ENCODE measurements around the gene DAAM1.

Gene DAAM1

GRCh38 chr14:59206892-59207291, 18.4 kb downstream of the DAAM1 start:
- TF ChIP-seq CTCF (conservative IDR thresholded peaks at IDR 0.05; ENCODE audit: low read length) (no peak), EZH2phosphoT487 (IDR thresholded peaks at IDR 0.05; ENCODE audit: borderline replicate concordance) (no peak)
- H3F3A ChIP-seq (ENCODE audit: low read depth): no peaks in the 10 kb centered on the region
- no peaks in the 10 kb centered on the region for H4K20me1 ChIP-seq (ENCODE audit: insufficient read depth, low read length, poor library complexity, severe bottlenecking)
- no peaks in the 10 kb centered on the region for H3K9me2 ChIP-seq (replicated peaks; ENCODE audit: low read depth, low read length)
- no peak overlapping the region for H3K4me3 ChIP-seq (ENCODE audit: low read length, poor library complexity, severe bottlenecking)
- no peaks in the 10 kb centered on the region for H3K36me3 ChIP-seq (ENCODE audit: insufficient read depth, low read length)
- H3K79me2 ChIP-seq (ENCODE audit: insufficient read depth, low read length): no peaks in the 10 kb centered on the region; the same call in 1 of the 2 replicates
- no peak overlapping the region for H3K4me2 ChIP-seq (ENCODE audit: low read depth, low read length, poor library complexity, severe bottlenecking)
- peaks cover 14% of the 10 kb centered on the region for H3K4me1 ChIP-seq (ENCODE audit: insufficient read depth, low read length, poor library complexity, severe bottlenecking)
- H3K9me3 ChIP-seq (ENCODE audit: insufficient read depth, low read depth, low read length): no peaks in the 10 kb centered on the region
- no peak overlapping the region for H3K9ac ChIP-seq (ENCODE audit: low read depth, low read length, poor library complexity, severe bottlenecking)
- no peak overlapping the region for H2AFZ ChIP-seq (ENCODE audit: low read length)
- H3K27me3 ChIP-seq (ENCODE audit: insufficient read depth, low read length, poor library complexity, severe bottlenecking): no peaks in the 10 kb centered on the region

GRCh38 chr14:59207506-59207933, 19.1 kb downstream of the DAAM1 start:
- Histone ChIP-seq H3K9ac (ENCODE audit: low read depth, low read length, poor library complexity, severe bottlenecking) (no peak overlapping the region), H3K27me3 (ENCODE audit: insufficient read depth, low read length, poor library complexity, severe bottlenecking) (no peaks in the 10 kb centered on the region), H3F3A (ENCODE audit: low read depth) (no peaks in the 10 kb centered on the region), H3K4me3 (ENCODE audit: low read length, poor library complexity, severe bottlenecking) (no peak overlapping the region), H2AFZ (ENCODE audit: low read length) (no peak overlapping the region), H3K9me2 (replicated peaks; ENCODE audit: low read depth, low read length) (no peaks in the 10 kb centered on the region), H3K4me2 (ENCODE audit: low read depth, low read length, poor library complexity, severe bottlenecking) (no peak overlapping the region), H3K79me2 (ENCODE audit: insufficient read depth, low read length) (no peaks in the 10 kb centered on the region; the same call in 1 of the 2 replicates), H4K20me1 (ENCODE audit: insufficient read depth, low read length, poor library complexity, severe bottlenecking) (no peaks in the 10 kb centered on the region), H3K4me1 (ENCODE audit: insufficient read depth, low read length, poor library complexity, severe bottlenecking) (peaks cover 14% of the 10 kb centered on the region), H3K36me3 (ENCODE audit: insufficient read depth, low read length) (no peaks in the 10 kb centered on the region), H3K9me3 (ENCODE audit: insufficient read depth, low read depth, low read length) (no peaks in the 10 kb centered on the region)
- no peak for TF ChIP-seq CTCF (conservative IDR thresholded peaks at IDR 0.05; ENCODE audit: low read length)
- TF ChIP-seq EZH2phosphoT487 (IDR thresholded peaks at IDR 0.05; ENCODE audit: borderline replicate concordance): no peak

GRCh38 chr14:59208224-59208814, 19.9 kb downstream of the DAAM1 start:
- Histone ChIP-seq H3K9me2 (replicated peaks; ENCODE audit: low read depth, low read length) (no peaks in the 10 kb centered on the region), H4K20me1 (ENCODE audit: insufficient read depth, low read length, poor library complexity, severe bottlenecking) (no peaks in the 10 kb centered on the region), H3K4me1 (ENCODE audit: insufficient read depth, low read length, poor library complexity, severe bottlenecking) (peaks cover 14% of the 10 kb centered on the region), H3K9me3 (ENCODE audit: insufficient read depth, low read depth, low read length) (no peaks in the 10 kb centered on the region), H3K4me3 (ENCODE audit: low read length, poor library complexity, severe bottlenecking) (no peak overlapping the region), H2AFZ (ENCODE audit: low read length) (no peak overlapping the region), H3K36me3 (ENCODE audit: insufficient read depth, low read length) (no peaks in the 10 kb centered on the region), H3K27me3 (ENCODE audit: insufficient read depth, low read length, poor library complexity, severe bottlenecking) (no peaks in the 10 kb centered on the region), H3K4me2 (ENCODE audit: low read depth, low read length, poor library complexity, severe bottlenecking) (no peak overlapping the region), H3K79me2 (ENCODE audit: insufficient read depth, low read length) (no peaks in the 10 kb centered on the region; the same call in 1 of the 2 replicates), H3F3A (ENCODE audit: low read depth) (no peaks in the 10 kb centered on the region), H3K9ac (ENCODE audit: low read depth, low read length, poor library complexity, severe bottlenecking) (no peak overlapping the region)
- TF ChIP-seq EZH2phosphoT487 (IDR thresholded peaks at IDR 0.05; ENCODE audit: borderline replicate concordance): no peak

- no peaks in the 10 kb centered on the region; the same call in 1 of the 2 replicates for H3K79me2 ChIP-seq (ENCODE audit: insufficient read depth, low read length)
- H3F3A ChIP-seq (ENCODE audit: low read depth): no peaks in the 10 kb centered on the region
- no peak overlapping the region for H3K4me2 ChIP-seq (ENCODE audit: low read depth, low read length, poor library complexity, severe bottlenecking)
- H4K20me1 ChIP-seq (ENCODE audit: insufficient read depth, low read length, poor library complexity, severe bottlenecking): no peaks in the 10 kb centered on the region
- no peaks in the 10 kb centered on the region for H3K27me3 ChIP-seq (ENCODE audit: insufficient read depth, low read length, poor library complexity, severe bottlenecking)
- no peak overlapping the region for H3K9ac ChIP-seq (ENCODE audit: low read depth, low read length, poor library complexity, severe bottlenecking)
- no peak for TF ChIP-seq CTCF (conservative IDR thresholded peaks at IDR 0.05; ENCODE audit: low read length)
- no peak for TF ChIP-seq EZH2phosphoT487 (IDR thresholded peaks at IDR 0.05; ENCODE audit: borderline replicate concordance)
- H2AFZ ChIP-seq (ENCODE audit: low read length): no peak overlapping the region
- no peaks in the 10 kb centered on the region for H3K9me2 ChIP-seq (replicated peaks; ENCODE audit: low read depth, low read length)
- H3K9me3 ChIP-seq (ENCODE audit: insufficient read depth, low read depth, low read length): no peaks in the 10 kb centered on the region
- H3K4me3 ChIP-seq (ENCODE audit: low read length, poor library complexity, severe bottlenecking): no peak overlapping the region
- peaks cover 14% of the 10 kb centered on the region for H3K4me1 ChIP-seq (ENCODE audit: insufficient read depth, low read length, poor library complexity, severe bottlenecking)
- no peaks in the 10 kb centered on the region for H3K36me3 ChIP-seq (ENCODE audit: insufficient read depth, low read length)
These were observed 20.5 kb downstream of the DAAM1 start for GRCh38 chr14:59208954-59209353.
